NCI-H1694 (cell line): ENCODE measurements around the gene CLOCK.

Source experiments
- DNase-seq: peaks from one replicate; lab custom pipeline; 2025; lab: John Stamatoyannopoulos, UW

CLOCK gene

GRCh38 chr4:55483315-55483714 is 63.4 kb downstream of the CLOCK start:
- no peak for DNase-seq

GRCh38 chr4:55475394-55476243 is 71.1 kb downstream of the CLOCK start:
- DNase-seq = no peak

DNA sequence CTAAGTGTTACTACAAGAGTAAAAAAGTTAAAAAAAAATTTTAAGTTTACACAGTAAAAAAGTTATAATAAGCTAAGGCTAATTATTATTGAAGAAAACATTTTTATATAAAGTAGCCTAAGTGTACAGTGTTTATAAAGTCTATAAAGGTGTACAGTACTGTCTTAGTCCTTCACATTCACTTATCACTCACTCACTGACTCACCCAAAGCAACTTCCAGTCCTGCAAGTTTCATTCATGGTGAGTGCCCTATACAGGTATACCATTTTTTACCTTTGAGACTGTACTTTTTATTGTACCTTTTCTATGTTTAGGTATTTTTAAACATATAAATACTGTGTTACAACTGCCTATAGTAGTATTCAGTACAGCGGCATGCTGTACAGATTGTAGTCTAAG is 76.7 kb downstream of the CLOCK start:
- DNase-seq = no peak

DNA sequence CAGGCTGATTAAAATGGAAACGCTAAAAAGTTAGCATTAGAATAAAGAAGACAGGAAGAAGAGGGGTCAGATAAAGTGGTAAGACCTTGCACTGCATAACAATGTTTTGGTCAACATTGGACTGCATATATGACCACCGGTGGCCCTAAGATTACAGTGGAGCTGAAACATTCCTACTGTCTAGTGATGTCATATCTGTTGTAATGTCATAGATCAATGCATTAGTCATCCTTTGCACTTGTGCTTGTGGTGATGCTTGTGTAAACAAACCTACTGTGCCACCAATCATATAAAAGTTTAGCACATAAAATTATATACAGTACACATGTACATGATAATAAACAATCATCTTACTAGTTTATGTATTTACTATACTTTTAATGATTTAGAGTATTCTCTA is 78.0 kb downstream of the CLOCK start:
- DNase-seq = no peak

DNA sequence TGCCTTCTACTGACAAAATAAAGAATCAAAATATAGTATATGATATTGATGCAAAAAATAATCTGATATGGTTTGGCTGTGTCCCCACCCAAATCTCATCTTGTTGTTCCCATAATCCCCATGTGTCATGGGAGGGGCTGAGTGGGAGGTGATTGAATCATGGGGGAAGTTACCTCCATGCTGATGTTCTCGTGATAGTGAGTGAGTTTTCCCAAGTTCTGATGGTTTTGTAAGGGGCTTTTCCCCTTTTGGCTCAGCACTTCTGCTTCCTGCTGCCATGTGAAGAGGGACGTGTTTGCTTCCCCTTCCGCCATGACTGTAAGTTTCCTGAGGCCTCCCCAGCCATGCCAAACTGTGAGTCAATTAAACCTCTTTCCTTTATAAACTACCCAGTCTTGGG is 80.7 kb downstream of the CLOCK start:
- no peak for DNase-seq

- DNase-seq = no peak
These were observed 88.1 kb downstream of the CLOCK start for GRCh38 chr4:55458611-55459010.

GRCh38 chr4:55458164-55458563 is 88.5 kb downstream of the CLOCK start:
- no peak for DNase-seq

- no peak for DNase-seq
These were observed 96.1 kb downstream of the CLOCK start for GRCh38 chr4:55450566-55450965.

DNA sequence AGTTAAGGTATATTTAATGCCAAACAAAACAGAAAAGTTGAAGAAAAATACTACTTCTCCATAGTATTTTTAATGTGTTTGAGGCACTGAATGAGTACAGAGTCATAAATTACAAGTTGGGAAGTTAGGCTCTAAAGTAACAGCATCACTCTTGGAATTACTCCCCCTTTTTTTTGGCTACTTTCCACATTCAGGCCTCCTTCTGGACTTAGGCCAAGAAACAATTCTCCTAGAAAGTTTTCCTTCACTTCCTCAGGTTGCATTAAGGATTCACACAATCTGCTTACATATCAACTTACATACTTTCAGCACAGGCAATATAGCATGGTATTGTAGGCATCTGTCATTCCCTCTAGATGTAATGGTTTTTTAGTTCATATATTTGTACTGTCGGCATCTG is 98.9 kb downstream of the CLOCK start:
- DNase-seq = no peak

- DNase-seq = no peak
These were observed 99.5 kb downstream of the CLOCK start for GRCh38 chr4:55447108-55447708.

GRCh38 chr4:55446578-55446922 is 100.2 kb downstream of the CLOCK start:
- DNase-seq = no peak

DNA sequence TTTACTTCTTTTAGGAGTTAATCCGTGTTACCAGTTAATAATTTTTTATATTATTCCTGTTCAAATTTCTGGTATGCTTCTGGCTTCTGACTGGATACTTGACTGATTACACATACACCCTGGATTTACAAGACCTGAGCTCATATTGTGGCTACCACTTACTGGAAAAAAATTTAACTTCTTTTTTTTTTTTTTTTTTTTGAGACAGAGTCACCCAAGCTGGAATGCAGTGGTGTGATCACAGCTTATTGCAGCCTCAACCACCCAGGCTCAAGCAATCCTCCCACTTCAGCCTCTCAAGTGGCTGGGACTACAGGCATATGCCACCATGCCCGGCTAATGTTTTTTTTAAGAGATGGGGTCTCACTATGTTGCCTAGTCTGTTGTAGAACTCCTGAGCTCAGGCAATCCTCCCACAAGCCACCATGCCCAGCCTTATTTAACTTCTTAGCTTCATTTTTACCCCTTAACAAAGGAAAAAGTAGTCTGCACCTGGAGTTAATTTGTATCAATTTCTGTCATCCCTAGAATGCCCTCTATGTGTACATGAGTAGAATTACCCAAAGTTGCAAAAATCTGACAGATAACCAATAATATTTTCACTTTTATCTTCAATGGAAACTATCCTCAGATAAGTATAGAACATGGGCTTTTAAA is 100.7 kb downstream of the CLOCK start:
- DNase-seq = no peak

GRCh38 chr4:55444827-55445226 is 101.9 kb downstream of the CLOCK start:
- DNase-seq = no peak

- DNase-seq = no peak
These were observed 104.2 kb downstream of the CLOCK start for GRCh38 chr4:55442541-55442940.

GRCh38 chr4:55440786-55441185 is 105.9 kb downstream of the CLOCK start:
- DNase-seq = no peak

- no peak for DNase-seq
These were observed 107.7 kb downstream of the CLOCK start for GRCh38 chr4:55439023-55439422.

DNA sequence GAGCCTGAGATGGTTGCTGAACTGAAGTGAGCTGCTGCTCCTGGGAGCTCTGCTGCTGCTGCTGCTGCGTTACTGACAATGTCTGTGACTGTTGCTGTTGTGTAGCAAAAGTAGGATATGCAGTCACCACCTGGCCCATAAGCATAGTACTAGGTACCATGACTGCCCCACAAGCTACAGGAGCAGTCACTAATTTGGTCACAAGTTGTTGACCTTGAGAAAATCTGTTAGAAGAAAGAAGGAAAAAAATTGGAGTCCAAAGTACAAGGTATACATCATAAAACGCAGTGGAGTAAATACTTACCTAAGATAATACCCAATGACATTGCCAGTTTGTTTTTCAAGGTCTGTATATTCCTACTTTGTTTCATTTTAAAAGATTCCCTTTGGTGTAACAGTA is 108.4 kb downstream of the CLOCK start:
- no peak for DNase-seq

DNA sequence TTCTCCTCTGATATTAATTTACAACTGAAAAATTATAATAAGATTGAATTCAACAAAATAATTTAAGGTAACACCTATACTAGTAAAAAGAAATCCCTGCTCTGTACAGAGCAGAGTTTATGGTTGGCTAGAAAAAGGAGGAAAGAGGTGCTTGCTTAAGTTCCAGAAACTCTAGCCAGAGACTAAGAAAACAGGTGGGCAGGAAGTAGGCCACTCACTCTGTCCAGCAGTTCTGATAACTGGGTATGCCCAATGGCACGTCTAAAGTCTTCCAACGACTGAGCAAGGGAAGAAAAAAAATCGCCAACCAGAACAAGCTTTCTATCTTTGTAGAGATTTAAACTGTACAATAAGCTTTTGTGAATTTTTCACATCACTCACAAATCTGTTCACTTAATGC is 108.9 kb downstream of the CLOCK start:
- no peak for DNase-seq

- no peak for DNase-seq
These were observed 109.3 kb downstream of the CLOCK start for GRCh38 chr4:55437356-55437796.

GRCh38 chr4:55435141-55435841 is 111.4 kb downstream of the CLOCK start:
- DNase-seq = no peak

DNA sequence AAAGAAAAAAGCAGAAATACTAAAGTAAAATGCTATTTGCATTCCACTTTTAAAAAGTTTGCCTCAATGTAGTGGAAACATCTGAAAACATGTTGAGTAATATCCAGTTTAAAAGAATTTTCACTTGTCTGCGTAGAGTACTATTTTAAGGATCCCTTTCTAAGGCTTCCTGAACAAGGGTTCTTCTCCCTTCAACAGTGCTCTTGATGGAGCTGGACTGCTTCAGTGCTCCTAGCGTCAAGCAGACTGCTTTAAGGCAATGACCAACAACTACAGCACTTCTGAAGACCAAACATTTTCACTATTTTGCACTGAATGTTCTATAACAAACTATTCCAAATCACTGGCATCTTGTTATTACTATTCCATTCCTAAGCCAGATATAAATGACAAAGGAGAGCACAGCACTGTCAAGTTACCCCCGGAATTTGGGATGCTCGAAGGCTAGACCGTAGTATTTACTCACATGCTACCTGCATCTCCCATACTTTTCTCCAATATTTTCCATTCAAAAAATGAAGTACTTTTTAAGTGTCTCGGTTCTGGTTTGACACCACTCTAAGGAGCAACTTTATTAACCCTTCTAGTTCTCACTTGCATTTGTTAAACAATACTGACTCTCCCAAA is 114.9 kb downstream of the CLOCK start:
- no peak for DNase-seq

- DNase-seq = no peak
These were observed 121.9 kb downstream of the CLOCK start for GRCh38 chr4:55424791-55425190.
